Measurements from ENCODE around the gene ARRB1. TPM values are rescaled to one million over a fixed set of nuclear protein-coding genes. Genes with fewer than 3 reads are reported as not detected.

ARRB1 gene
- total and polyA plus RNA-seq, 10 of the 15 experiments (the other 5 are each of a cell fraction or from before 2014, with no cell fraction given): 0.39 to 12.9 (median 1.7) TPM

DNA sequence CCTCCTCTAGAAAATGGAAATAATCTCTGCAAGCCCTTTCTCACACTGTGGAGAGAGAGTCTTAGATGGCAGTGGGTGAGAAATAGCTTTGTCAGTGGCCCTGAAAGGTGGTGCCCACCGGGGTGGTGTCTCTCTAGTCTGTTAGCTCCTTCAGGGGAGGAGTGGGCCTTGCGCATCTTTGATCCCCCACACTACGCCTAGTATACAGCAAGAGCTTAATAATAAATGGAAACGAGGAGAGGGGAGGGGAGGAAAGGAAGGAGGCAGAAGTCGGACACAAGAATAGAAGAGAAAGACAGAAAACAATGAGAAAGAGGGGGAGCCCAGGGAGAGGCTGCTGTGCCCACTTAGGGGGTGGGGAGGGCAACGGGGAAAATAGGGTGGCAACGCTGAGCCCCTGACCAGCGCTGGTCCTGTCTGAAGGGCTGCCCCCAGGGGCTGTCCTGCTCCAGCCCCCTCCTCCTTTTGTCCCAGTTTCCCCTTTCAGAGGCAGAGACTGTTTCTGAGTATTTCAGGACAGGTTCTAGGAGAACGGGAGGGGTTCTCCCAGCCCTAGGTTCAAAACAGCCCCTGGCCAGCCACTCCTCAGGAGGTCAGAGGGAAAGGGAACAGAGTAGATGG lies 1.2 kb downstream of the ARRB1 start:
- ChIA-PET POLR2A (interaction anchor here (0.6 to 2.2 kb wide), 3 partner anchors 9 to 400 kb away, joined by 3 to 8 read pairs (median 3); no protein-coding TSS in a partner anchor), CTCF (interaction anchor here (0.7 to 2.8 kb wide), 5 partner anchors 9 to 38 kb away, joined by 3 to 25 read pairs (median 4); no protein-coding TSS in a partner anchor), RAD21 (ENCODE audit: unreplicated experiment) (interaction anchor here (1.1 to 3.1 kb wide), 3 partner anchors 9 to 33 kb away, joined by 3 to 10 read pairs (median 5); no protein-coding TSS in a partner anchor), SMC1A (ENCODE audit: uncharacterized antibody, unreplicated experiment) (interaction anchor here (1.1 to 1.9 kb wide), 3 partner anchors 10 to 18 kb away, joined by 4 to 11 read pairs (median 5); no protein-coding TSS in a partner anchor)
- intact Hi-C loops (cut with micrococcal nuclease; ENCODE audit: unreplicated experiment) (no loop called here), in situ Hi-C loops (cut with MboI) (no loop called here)
- H3K9ac ChIP-seq (ENCODE audit: control insufficient read depth, insufficient read depth, low read length): peak overlapping the region; percentile 36; the same call in 1 of the 2 replicates
- H3K4me1 ChIP-seq (ENCODE audit: control insufficient read depth, insufficient read depth, low read length): peaks cover 28% of the 10 kb centered on the region
- H2AFZ ChIP-seq (ENCODE audit: control insufficient read depth, low read depth, low read length): no peak overlapping the region
- peak overlapping the region; percentile 72 for H3K4me2 ChIP-seq (ENCODE audit: control insufficient read depth, insufficient read depth)
- no peak for TF ChIP-seq SUPT20H (IDR thresholded peaks at IDR 0.05; ENCODE audit: borderline replicate concordance, control insufficient read depth, low read depth, low read length)
- TF ChIP-seq, protein P1, sequence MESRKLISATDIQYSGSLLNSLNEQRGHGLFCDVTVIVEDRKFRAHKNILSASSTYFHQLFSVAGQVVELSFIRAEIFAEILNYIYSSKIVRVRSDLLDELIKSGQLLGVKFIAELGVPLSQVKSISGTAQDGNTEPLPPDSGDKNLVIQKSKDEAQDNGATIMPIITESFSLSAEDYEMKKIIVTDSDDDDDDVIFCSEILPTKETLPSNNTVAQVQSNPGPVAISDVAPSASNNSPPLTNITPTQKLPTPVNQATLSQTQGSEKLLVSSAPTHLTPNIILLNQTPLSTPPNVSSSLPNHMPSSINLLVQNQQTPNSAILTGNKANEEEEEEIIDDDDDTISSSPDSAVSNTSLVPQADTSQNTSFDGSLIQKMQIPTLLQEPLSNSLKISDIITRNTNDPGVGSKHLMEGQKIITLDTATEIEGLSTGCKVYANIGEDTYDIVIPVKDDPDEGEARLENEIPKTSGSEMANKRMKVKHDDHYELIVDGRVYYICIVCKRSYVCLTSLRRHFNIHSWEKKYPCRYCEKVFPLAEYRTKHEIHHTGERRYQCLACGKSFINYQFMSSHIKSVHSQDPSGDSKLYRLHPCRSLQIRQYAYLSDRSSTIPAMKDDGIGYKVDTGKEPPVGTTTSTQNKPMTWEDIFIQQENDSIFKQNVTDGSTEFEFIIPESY (IDR thresholded peaks at IDR 0.05): no peak
- no peak for TF ChIP-seq NFXL1 (IDR thresholded peaks at IDR 0.05; ENCODE audit: borderline replicate concordance)
- TF ChIP-seq, protein P2, sequence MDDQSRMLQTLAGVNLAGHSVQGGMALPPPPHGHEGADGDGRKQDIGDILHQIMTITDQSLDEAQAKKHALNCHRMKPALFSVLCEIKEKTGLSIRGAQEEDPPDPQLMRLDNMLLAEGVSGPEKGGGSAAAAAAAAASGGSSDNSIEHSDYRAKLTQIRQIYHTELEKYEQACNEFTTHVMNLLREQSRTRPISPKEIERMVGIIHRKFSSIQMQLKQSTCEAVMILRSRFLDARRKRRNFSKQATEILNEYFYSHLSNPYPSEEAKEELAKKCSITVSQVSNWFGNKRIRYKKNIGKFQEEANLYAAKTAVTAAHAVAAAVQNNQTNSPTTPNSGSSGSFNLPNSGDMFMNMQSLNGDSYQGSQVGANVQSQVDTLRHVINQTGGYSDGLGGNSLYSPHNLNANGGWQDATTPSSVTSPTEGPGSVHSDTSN (IDR thresholded peaks at IDR 0.05; ENCODE audit: insufficient replicate concordance, low read depth, low read length): no peak
- no peak for TF ChIP-seq NR2F1 (conservative IDR thresholded peaks at IDR 0.05)
- peaks cover 29% of the 10 kb centered on the region for H3K79me2 ChIP-seq (ENCODE audit: control insufficient read depth, insufficient read depth, low read length)
- no peaks in the 10 kb centered on the region for H3K36me3 ChIP-seq (ENCODE audit: control insufficient read depth in 2 of 2, insufficient read depth in 2 of 2, low read length in 1 of 2)
- no peaks in the 10 kb centered on the region for H4K20me1 ChIP-seq (ENCODE audit: control insufficient read depth, insufficient read depth)
- 24% methylated on average over 9 of the region's 9 CpGs for WGBS (ENCODE audit: insufficient coverage, insufficient replicate concordance, low lambda C conversion rate, missing lambda C conversion rate)
- peaks cover 0 to 4% of the 10 kb centered on the region in 2 experiments; a peak in 1 of 4 replicates for H3K27me3 ChIP-seq (replicated peaks in 1 of 2; ENCODE audit: control insufficient read depth in 2 of 2, insufficient read depth in 2 of 2, low read length in 1 of 2)
- H3K27ac ChIP-seq (ENCODE audit: control insufficient read depth, insufficient read depth): no peak overlapping the region
- peak overlapping the region; percentile 7; the same call in 1 of the 2 replicates for H3K4me3 ChIP-seq
- no TSS peak for BruUV-seq (replicated peaks)
- no peaks in the 10 kb centered on the region for H3K9me3 ChIP-seq (replicated peaks; ENCODE audit: control insufficient read depth, insufficient read depth, low read length)
- ATAC-seq (no peak), FAIRE-seq (no peak), DNase-seq (ENCODE audit: low read depth, low spot score) (no peak)

Measured in GM12878 (cell line).